GM12873 (cell line): ENCODE data around the gene GTF2H4.

Experiments used
- CTCF ChIP-seq: IDR thresholded peaks from 2 replicates; pipeline ENCODE4 v1.5.1; 2012; ENCODE audit warnings: low read depth, mild to moderate bottlenecking, moderate library complexity, low read length, control low read depth; ENCODE audit not compliant: insufficient read depth; ENCODE audit errors: missing control alignments

GTF2H4 gene

DNA sequence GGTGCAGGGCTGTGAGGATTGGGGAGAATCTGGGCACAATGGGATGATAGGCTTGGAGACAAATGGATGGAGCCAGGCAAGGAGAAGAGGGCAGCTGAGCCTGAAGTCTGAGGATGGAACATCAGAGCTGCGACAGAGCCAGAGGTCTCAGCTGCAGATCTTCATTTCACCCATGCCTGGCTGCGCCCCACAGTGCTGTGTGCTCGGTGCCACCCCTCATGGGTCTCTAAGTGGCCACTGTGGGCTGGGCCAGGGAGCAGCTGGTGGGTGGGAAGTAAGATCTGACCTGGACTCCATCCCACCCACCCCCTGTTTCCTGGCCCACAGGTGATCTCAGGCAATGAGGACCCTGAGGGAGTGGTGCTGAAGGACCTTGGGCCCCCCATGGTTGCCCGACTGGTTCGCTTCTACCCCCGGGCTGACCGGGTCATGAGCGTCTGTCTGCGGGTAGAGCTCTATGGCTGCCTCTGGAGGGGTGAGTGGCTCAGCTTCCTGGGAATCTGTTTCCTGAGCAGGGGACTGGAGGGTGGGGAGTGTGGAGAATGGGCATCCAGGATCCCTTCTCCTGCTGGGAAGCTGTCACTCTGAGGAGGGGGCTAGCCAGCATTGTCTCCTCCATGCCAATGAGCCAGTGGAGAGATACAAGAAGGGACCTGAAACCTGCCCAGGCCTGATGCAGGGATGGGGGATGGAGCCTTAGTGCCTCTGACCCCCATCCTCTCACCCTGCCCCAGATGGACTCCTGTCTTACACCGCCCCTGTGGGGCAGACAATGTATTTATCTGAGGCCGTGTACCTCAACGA, 17.2 kb upstream of the GTF2H4 start:
- no peak for TF ChIP-seq CTCF

DNA sequence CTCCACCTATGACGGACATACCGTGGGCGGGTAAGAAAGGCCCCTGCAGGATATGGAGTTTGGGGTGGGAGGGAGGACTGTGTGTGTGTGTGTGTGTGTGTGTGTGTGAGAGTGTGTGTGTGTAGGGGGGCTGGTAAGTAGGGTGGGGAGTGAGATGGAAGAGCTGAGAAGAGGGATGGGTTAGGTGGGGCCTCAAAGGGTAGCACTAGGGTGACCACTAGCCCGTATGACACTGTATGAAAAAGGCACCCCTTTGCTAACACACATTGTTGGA, 16.6 kb upstream of the GTF2H4 start:
- TF ChIP-seq CTCF, result no peak

DNA sequence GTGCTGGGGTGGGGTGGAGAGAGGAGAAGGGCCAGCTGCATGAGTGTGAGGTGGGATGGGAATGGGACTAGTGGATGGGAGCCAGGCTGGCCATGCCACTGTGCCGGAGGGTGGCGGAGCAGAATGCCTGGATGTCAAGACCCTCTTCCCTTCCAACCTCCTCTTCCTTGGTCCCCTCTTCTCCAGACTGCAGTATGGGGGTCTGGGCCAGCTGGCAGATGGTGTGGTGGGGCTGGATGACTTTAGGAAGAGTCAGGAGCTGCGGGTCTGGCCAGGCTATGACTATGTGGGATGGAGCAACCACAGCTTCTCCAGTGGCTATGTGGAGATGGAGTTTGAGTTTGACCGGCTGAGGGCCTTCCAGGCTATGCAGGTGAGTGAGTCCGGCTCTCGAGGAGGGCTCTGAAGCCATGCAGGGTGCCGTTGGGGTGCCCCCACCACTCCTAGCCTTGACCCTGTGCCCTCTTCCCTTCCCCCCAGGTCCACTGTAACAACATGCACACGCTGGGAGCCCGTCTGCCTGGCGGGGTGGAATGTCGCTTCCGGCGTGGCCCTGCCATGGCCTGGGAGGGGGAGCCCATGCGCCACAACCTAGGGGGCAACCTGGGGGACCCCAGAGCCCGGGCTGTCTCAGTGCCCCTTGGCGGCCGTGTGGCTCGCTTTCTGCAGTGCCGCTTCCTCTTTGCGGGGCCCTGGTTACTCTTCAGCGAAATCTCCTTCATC, 16.0 kb upstream of the GTF2H4 start:
- no peak for TF ChIP-seq CTCF

DNA sequence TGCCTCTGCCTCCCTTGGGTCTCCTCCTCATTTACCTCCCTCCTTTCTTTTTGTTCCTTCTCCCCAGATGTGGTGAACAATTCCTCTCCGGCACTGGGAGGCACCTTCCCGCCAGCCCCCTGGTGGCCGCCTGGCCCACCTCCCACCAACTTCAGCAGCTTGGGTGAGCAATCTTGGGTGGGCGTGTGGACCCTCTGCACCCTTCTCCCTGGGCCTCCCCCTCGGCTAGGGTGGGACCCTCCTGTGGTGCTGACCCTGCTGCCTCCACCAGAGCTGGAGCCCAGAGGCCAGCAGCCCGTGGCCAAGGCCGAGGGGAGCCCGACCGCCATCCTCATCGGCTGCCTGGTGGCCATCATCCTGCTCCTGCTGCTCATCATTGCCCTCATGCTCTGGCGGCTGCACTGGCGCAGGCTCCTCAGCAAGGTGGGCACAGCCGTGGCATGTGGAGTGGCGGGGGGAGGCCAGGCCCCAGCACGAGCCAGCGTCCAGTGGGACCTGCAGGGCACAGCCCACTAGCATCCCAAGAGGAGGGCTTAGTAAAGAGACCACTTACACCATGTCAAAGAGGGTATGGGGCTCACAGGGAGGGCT, 14.9 kb upstream of the GTF2H4 start:
- peak; percentile 34 for TF ChIP-seq CTCF

- TF ChIP-seq CTCF, result no peak
Measured at GRCh38 chr6:30893666-30894065, 14.3 kb upstream of the GTF2H4 start.

GRCh38 chr6:30894381-30894780, 13.6 kb upstream of the GTF2H4 start:
- TF ChIP-seq CTCF, result no peak

- no peak for TF ChIP-seq CTCF
Measured at GRCh38 chr6:30894935-30895334, 13.1 kb upstream of the GTF2H4 start.
